GM12874 (cell line): ENCODE measurements around the gene CLCN2.

Experiments
- TF ChIP-seq, protein P1 (sequence below): IDR thresholded peaks from 2 replicates; pipeline ENCODE4 v1.5.1; 2011; ENCODE audit warnings: low read depth, mild to moderate bottlenecking, control low read depth, low read length, moderate library complexity; ENCODE audit not compliant: insufficient read depth

Gene CLCN2

GRCh38 chr3:184379358-184380184 lies 18.2 kb upstream of the CLCN2 start, which contains the start of gene CHRD:
Gene CHRD, plus strand, starts transcription at chr3:184380054. Its CDS starts 265 bp downstream, at chr3:184380319.
- TF ChIP-seq, protein P1, sequence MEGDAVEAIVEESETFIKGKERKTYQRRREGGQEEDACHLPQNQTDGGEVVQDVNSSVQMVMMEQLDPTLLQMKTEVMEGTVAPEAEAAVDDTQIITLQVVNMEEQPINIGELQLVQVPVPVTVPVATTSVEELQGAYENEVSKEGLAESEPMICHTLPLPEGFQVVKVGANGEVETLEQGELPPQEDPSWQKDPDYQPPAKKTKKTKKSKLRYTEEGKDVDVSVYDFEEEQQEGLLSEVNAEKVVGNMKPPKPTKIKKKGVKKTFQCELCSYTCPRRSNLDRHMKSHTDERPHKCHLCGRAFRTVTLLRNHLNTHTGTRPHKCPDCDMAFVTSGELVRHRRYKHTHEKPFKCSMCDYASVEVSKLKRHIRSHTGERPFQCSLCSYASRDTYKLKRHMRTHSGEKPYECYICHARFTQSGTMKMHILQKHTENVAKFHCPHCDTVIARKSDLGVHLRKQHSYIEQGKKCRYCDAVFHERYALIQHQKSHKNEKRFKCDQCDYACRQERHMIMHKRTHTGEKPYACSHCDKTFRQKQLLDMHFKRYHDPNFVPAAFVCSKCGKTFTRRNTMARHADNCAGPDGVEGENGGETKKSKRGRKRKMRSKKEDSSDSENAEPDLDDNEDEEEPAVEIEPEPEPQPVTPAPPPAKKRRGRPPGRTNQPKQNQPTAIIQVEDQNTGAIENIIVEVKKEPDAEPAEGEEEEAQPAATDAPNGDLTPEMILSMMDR = no peak

GRCh38 chr3:184378651-184379357 lies 17.4 kb upstream of the CLCN2 start:
- TF ChIP-seq, protein P1 = no peak

DNA sequence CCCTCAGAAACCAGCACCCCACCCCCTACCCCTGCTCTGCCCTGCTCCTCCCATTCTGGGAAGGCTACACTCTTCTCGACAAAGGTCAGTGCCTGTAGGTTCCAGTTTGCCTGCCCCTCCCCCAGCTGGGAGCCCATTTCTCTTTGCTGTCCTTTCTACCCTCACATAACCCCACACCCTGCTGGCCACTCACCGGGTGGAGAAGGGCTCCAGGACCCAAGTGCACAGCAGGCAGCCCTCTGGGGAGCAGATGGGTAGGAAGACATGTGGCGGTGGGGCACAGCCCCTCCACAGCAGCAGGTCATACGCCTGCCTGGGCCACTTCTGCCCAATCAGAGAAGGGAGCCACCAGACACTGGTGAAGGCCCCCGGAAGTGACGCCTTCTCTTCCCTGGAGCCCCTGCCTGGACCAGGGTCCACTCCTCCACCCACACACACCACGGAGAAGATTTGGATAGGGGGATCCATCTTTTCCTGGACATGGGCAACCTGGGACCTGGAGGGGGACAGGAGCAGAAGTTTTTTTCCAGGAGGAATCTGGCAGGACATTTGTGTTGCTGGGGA lies 16.6 kb upstream of the CLCN2 start, which contains the start of gene THPO:
Gene THPO, minus strand, starts transcription at position 326 of the 564 bp plus-strand sequence. CDS start 1,948 bp downstream, outside the sequence.
- TF ChIP-seq, protein P1 = no peak

DNA sequence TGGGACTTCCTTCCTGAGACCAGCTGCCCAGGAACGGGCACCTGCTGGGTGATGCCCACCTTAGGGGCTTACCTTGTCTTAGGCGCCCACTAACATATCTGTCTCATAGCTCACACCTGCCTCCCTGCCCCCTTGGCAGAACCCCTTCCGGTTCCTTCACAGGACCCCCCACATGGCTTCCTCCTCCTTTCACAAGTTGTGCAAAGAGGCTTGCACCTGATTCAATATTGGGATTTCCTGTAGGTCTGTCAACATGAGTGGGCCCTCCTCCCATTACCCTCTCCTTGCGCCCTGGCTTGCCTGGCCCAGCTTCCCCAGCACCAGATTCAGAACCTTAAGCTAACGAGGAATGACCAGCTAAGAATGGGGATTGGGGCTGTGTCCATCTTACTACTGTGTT lies 16.0 kb upstream of the CLCN2 start:
- TF ChIP-seq, protein P1 = no peak

- TF ChIP-seq, protein P1 = no peak
Observed at GRCh38 chr3:184375747-184376461, 14.5 kb upstream of the CLCN2 start.

- TF ChIP-seq, protein P1 = no peak
Observed at GRCh38 chr3:184373422-184373821, 12.0 kb upstream of the CLCN2 start.
